Measurements from ENCODE around the gene INTS14.
"Not testable (repeated sequence)": the region's sequence is repeated elsewhere in the genome, so short reads cannot be mapped to it uniquely, and the experiment has no call there.

Gene INTS14

GRCh38 chr15:65630760-65631159 is 19.8 kb upstream of the INTS14 start:
- no peak for DNase-seq

- DNase-seq: no peak
Observed at GRCh38 chr15:65629548-65629947, 18.6 kb upstream of the INTS14 start.

- no peak for DNase-seq
Observed at GRCh38 chr15:65626856-65627255, 15.9 kb upstream of the INTS14 start.

- DNase-seq: no peak
Observed at GRCh38 chr15:65623103-65623502, 12.2 kb upstream of the INTS14 start.

GRCh38 chr15:65621638-65622037 is 10.7 kb upstream of the INTS14 start, which contains the start of gene SLC24A1:
SLC24A1 (plus strand) TSS chr15:65621938; CDS start chr15:65624081, 2,143 bp downstream.
- DNase-seq: no peak

- no peak for DNase-seq
Observed at GRCh38 chr15:65620833-65621232, 9.9 kb upstream of the INTS14 start.

GRCh38 chr15:65619626-65620290 is 8.8 kb upstream of the INTS14 start:
- DNase-seq: no peak

- no peak for DNase-seq
Observed at GRCh38 chr15:65618560-65619109, 7.7 kb upstream of the INTS14 start.

GRCh38 chr15:65615887-65616286 is 5.0 kb upstream of the INTS14 start:
- DNase-seq: not testable (repeated sequence)

- peak; percentile 51 to 70 (median 69) for DNase-seq
Observed at GRCh38 chr15:65612949-65613744, 2.2 kb upstream of the INTS14 start.

- peak; percentile 34 to 78 (median 54) for DNase-seq
Observed at GRCh38 chr15:65612616-65612946, 1.6 kb upstream of the INTS14 start.

- peak in 2 of 4 experiments; percentile 16 for DNase-seq
Observed at GRCh38 chr15:65611888-65612615, 1.1 kb upstream of the INTS14 start.

GRCh38 chr15:65603559-65603958 is 7.4 kb downstream of the INTS14 start:
- no peak for DNase-seq

- no peak for DNase-seq
Observed at GRCh38 chr15:65603134-65603533, 7.8 kb downstream of the INTS14 start.

- no peak for DNase-seq
Observed at GRCh38 chr15:65599677-65600076, 11.3 kb downstream of the INTS14 start.

- DNase-seq: no peak
Observed at GRCh38 chr15:65598468-65598867, 12.5 kb downstream of the INTS14 start.

- DNase-seq: peak in 1 of 4 experiments; percentile 9
Observed at GRCh38 chr15:65595960-65596359, 15.0 kb downstream of the INTS14 start.

GRCh38 chr15:65587094-65587493 is 23.8 kb downstream of the INTS14 start:
- no peak for DNase-seq

GRCh38 chr15:65584241-65584640 is 26.7 kb downstream of the INTS14 start:
- DNase-seq: no peak

GRCh38 chr15:65583701-65584100 is 27.2 kb downstream of the INTS14 start:
- DNase-seq: no peak

GRCh38 chr15:65580287-65580686 is 30.6 kb downstream of the INTS14 start:
- DNase-seq: no peak

GRCh38 chr15:65579762-65580161 is 31.2 kb downstream of the INTS14 start:
- no peak for DNase-seq
